Kidney (tissue), 14 donors: ENCODE data around the gene TSKU. TPM values are rescaled to one million over a fixed set of nuclear protein-coding genes. Genes with fewer than 3 reads are reported as not detected.

ENCODE experiments used
- DNase-seq, 5 donors: peaks; one replicate each; pipeline ENCODE4 v3.0.0-alpha.2; 2013 to 2020
- FAIRE-seq: peaks from 2 replicates; lab custom pipeline; 2012; peaks lifted over from hg19 to GRCh38; lab: Jason Lieb, UNC
- H3K27ac ChIP-seq, 2 donors: one replicate each; pipeline ENCODE4 v1.7.0; 2013; ENCODE audit warnings: low read depth in 2 of 2, low read length in 2 of 2, inconsistent platforms in 1 of 2
- H3K27me3 ChIP-seq: one replicate; pipeline ENCODE4 v1.7.1; 2013; ENCODE audit warnings: low read length, inconsistent platforms; ENCODE audit not compliant: control insufficient read depth, insufficient read depth
- H3K36me3 ChIP-seq, 3 donors: one replicate each; pipeline versions ENCODE4 v1.7.0 to v1.7.1; 2013; ENCODE audit warnings: low read length in 3 of 3, control low read depth in 1 of 3, inconsistent platforms in 1 of 3; ENCODE audit not compliant: insufficient read depth in 3 of 3, control insufficient read depth in 2 of 3
- H3K4me1 ChIP-seq, 3 donors: one replicate each; pipeline versions ENCODE4 v1.7.0 to v1.7.1; 2013; ENCODE audit warnings: low read length in 3 of 3, inconsistent platforms in 1 of 3, low read depth in 1 of 3; ENCODE audit not compliant: control insufficient read depth in 2 of 3, insufficient read depth in 2 of 3
- H3K4me3 ChIP-seq, 3 donors: one replicate each; pipeline versions ENCODE4 v1.7.0 to v1.8.1; 2013; ENCODE audit warnings: low read length in 3 of 3, control low read depth in 1 of 3, inconsistent platforms in 1 of 3
- H3K9ac ChIP-seq, 3 donors: one replicate each; pipeline versions ENCODE4 v1.7.0 to v1.7.1; 2013; ENCODE audit warnings: low read length in 3 of 3, control low read depth in 1 of 3, inconsistent platforms in 1 of 3
- H3K9me3 ChIP-seq, 3 donors: one replicate each; pipeline versions ENCODE4 v1.7.0 to v1.7.1; 2013; ENCODE audit warnings: low read length in 3 of 3, control low read depth in 1 of 3, inconsistent platforms in 1 of 3; ENCODE audit not compliant: control insufficient read depth in 2 of 3, insufficient read depth in 1 of 3
- intact Hi-C: fragments of 100-400 bp; cut with DNase I; formaldehyde crosslinking; loops from one replicate; pipeline ENCODE4 v1.11.1; 2022
- polyA plus RNA-seq: library from polyadenylated mRNA; stranded (reverse); fragments of 350-450 nt; fragmentation: Illumina TruSeq; extraction: RNeasy Lipid Tissue Mini Kit (QIAGEN cat#74804); gene quantifications from one replicate; pipeline ENCODE4 v1.2.3, GENCODE V29; 2014; ENCODE audit warnings: low read depth, low replicate concordance; ENCODE audit not compliant: insufficient read depth
- total RNA-seq: library from RNA; stranded (reverse); fragmentation: NEBNext Ultra II Directional; extraction: Animal tissue kit (Norgen Biotek cat#: 25700); gene quantifications from one replicate; pipeline ENCODE4 v1.2.1, GENCODE V29; 2021
- TF ChIP-seq, protein P1 (sequence below): IDR thresholded peaks from 3 replicates; pipeline ENCODE4 v1.5.1; 2012; ENCODE audit warnings: mild to moderate bottlenecking, moderate library complexity, borderline replicate concordance; ENCODE audit not compliant: insufficient read depth; ENCODE audit errors: extremely low read depth
- donor health status: control.
- donor health status: control.
- donor health status: control.
- donor health status: control.
- donor health status: control.
- donor health status: DM: yes; HTN: yes; CAD: no.
- donor health status: Normal renal cell carcinoma (clear cell type).

TSKU gene
- total and polyA plus RNA-seq, 2 donors from 2014 or later = 27.3 to 41.0 TPM

GRCh38 chr11:76764941-76765665 lies 18.1 kb upstream of the TSKU start:
- no peaks in the 10 kb centered on the region for H3K9me3 ChIP-seq
- no peak for FAIRE-seq
- intact Hi-C loops = no loop called here
- H3K4me1 ChIP-seq = peaks cover 7 to 34% (median 29%) of the 10 kb centered on the region in 3 donors
- H3K36me3 ChIP-seq = no peaks in the 10 kb centered on the region
- no peak overlapping the region for H3K4me3 ChIP-seq
- no peak for DNase-seq
- TF ChIP-seq, protein P1, sequence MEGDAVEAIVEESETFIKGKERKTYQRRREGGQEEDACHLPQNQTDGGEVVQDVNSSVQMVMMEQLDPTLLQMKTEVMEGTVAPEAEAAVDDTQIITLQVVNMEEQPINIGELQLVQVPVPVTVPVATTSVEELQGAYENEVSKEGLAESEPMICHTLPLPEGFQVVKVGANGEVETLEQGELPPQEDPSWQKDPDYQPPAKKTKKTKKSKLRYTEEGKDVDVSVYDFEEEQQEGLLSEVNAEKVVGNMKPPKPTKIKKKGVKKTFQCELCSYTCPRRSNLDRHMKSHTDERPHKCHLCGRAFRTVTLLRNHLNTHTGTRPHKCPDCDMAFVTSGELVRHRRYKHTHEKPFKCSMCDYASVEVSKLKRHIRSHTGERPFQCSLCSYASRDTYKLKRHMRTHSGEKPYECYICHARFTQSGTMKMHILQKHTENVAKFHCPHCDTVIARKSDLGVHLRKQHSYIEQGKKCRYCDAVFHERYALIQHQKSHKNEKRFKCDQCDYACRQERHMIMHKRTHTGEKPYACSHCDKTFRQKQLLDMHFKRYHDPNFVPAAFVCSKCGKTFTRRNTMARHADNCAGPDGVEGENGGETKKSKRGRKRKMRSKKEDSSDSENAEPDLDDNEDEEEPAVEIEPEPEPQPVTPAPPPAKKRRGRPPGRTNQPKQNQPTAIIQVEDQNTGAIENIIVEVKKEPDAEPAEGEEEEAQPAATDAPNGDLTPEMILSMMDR = no peak
- no peak overlapping the region for H3K27ac ChIP-seq
- no peaks in the 10 kb centered on the region for H3K27me3 ChIP-seq
- H3K9ac ChIP-seq = no peak overlapping the region

DNA sequence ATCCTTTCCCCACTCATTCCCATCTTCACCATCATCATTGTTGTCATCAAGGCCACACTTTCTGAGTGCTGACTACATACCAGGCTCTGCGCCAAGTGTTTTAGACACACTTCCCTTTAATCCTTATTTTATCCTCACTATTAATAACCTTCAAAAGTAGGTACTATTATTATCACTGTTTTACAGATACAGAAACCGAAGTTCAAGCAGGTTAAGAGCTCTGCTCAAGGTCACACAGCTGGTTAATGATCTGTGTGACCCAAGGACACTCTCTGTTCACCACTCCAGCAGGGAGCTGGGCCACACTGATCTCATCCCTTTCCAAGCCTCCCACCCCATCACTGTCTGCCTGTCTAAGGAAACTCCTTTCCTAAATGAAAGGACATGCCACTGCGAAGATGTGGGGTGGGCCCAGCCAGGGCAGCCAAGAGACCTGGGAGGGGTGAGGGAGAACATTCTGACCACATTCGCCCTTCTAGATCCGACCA lies 17.2 kb upstream of the TSKU start:
- no peak for FAIRE-seq
- H3K4me1 ChIP-seq = peaks cover 7 to 42% (median 36%) of the 10 kb centered on the region in 3 donors
- intact Hi-C loops = no loop called here
- H3K27me3 ChIP-seq = no peaks in the 10 kb centered on the region
- H3K4me3 ChIP-seq = no peak overlapping the region
- TF ChIP-seq, protein P1 = no peak
- H3K9ac ChIP-seq = no peak overlapping the region
- no peak for DNase-seq
- H3K27ac ChIP-seq = peak overlapping the region in 1 of 2 donors; percentile 3
- no peaks in the 10 kb centered on the region for H3K9me3 ChIP-seq
- H3K36me3 ChIP-seq = no peaks in the 10 kb centered on the region

DNA sequence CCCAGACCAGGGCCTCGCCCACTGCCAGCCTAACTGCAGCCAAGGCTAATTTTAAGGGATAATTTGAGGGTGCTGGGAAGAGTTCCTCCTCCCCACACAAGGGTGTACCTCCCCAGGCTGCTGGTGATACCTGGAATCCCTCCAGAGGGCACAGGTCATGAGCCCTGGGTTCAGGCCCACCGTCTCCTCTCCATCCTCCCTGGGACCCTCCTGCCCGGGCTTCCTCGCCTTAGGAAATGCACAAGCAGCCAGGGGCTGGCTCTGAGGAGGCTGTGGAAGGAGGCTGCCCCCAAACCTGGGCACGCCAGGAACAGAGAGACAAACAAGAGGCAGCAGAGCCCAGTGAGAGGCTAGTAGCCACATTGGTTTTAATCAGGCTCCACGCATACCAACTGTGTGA lies 16.6 kb upstream of the TSKU start:
- no peak overlapping the region for H3K9ac ChIP-seq

More for the DNA sequence above, 16.6 kb upstream of the TSKU start:
- H3K27ac ChIP-seq = peak overlapping the region in 1 of 2 donors; percentile 3
- TF ChIP-seq, protein P1 = no peak
- no peak for DNase-seq
- peaks cover 7 to 48% (median 42%) of the 10 kb centered on the region in 3 donors for H3K4me1 ChIP-seq
- no peaks in the 10 kb centered on the region for H3K27me3 ChIP-seq
- no peak overlapping the region for H3K4me3 ChIP-seq
- no peaks in the 10 kb centered on the region for H3K9me3 ChIP-seq
- intact Hi-C loops = no loop called here
- H3K36me3 ChIP-seq = no peaks in the 10 kb centered on the region
- no peak for FAIRE-seq
